ENCODE data around the gene CFAP45. TPM values are rescaled to one million over a fixed set of nuclear protein-coding genes. Genes with fewer than 3 reads are reported as not detected.

CFAP45 gene
- total RNA-seq, 1 experiment from 2014 or later: 0.48 TPM

GRCh38 chr1:159945483-159946241 lies 45.7 kb upstream of the CFAP45 start, which contains the start of gene IGSF9 (continued):
- no peak for TF ChIP-seq PREB (CRISPR knock-in tag; IDR thresholded peaks at IDR 0.05; ENCODE audit: borderline replicate concordance)
- TF ChIP-seq MAX (CRISPR knock-in tag; IDR thresholded peaks at IDR 0.05): peak; percentile 96
- no peak for TF ChIP-seq ZNF281 (CRISPR knock-in tag; IDR thresholded peaks at IDR 0.05)
- TF ChIP-seq ARID4B (CRISPR knock-in tag; IDR thresholded peaks at IDR 0.05; ENCODE audit: borderline replicate concordance): peak; percentile 57; the same call in 1 of the 2 replicates
- TF ChIP-seq RELA (CRISPR knock-in tag; IDR thresholded peaks at IDR 0.05; ENCODE audit: borderline replicate concordance): no peak
- TF ChIP-seq USF2 (CRISPR knock-in tag; IDR thresholded peaks at IDR 0.05): peak; percentile 79
- no peak for TF ChIP-seq JUN (CRISPR knock-in tag; IDR thresholded peaks at IDR 0.05)
- no peak for TF ChIP-seq TEAD4 (CRISPR knock-in tag; IDR thresholded peaks at IDR 0.05)
- TF ChIP-seq E2F4 (CRISPR knock-in tag; IDR thresholded peaks at IDR 0.05; ENCODE audit: borderline replicate concordance, low read depth): no peak
- TF ChIP-seq TEAD1 (CRISPR knock-in tag; IDR thresholded peaks at IDR 0.05): no peak
- TF ChIP-seq CREB1 (CRISPR knock-in tag; IDR thresholded peaks at IDR 0.05): no peak
- TF ChIP-seq STAT6 (CRISPR knock-in tag; conservative IDR thresholded peaks at IDR 0.05; ENCODE audit: low read depth): no peak
- no peak for TF ChIP-seq ZNF232 (CRISPR knock-in tag; IDR thresholded peaks at IDR 0.05)
- TF ChIP-seq SP1 (CRISPR knock-in tag; conservative IDR thresholded peaks at IDR 0.05): peak; percentile 97
- TF ChIP-seq NFYB (CRISPR knock-in tag; conservative IDR thresholded peaks at IDR 0.05; ENCODE audit: low read depth): peak; percentile 82
- no peak for TF ChIP-seq NFATC4 (CRISPR knock-in tag; IDR thresholded peaks at IDR 0.05)
- no peak for TF ChIP-seq ATF1 (CRISPR knock-in tag; IDR thresholded peaks at IDR 0.05)
- no peak for TF ChIP-seq ZMAT4 (CRISPR knock-in tag; IDR thresholded peaks at IDR 0.05)
- TF ChIP-seq ZNF423 (CRISPR knock-in tag; IDR thresholded peaks at IDR 0.05): peak; percentile 61
- no peak for TF ChIP-seq TP53 (CRISPR knock-in tag; IDR thresholded peaks at IDR 0.05)
- TF ChIP-seq JAZF1 (CRISPR knock-in tag; IDR thresholded peaks at IDR 0.05): no peak
- peak; percentile 63; the same call in 1 of the 2 replicates for TF ChIP-seq ZBTB43 (CRISPR knock-in tag; IDR thresholded peaks at IDR 0.05)
- TF ChIP-seq IRF2 (CRISPR knock-in tag; IDR thresholded peaks at IDR 0.05; ENCODE audit: borderline replicate concordance, low read depth): no peak
- peak; percentile 56 for TF ChIP-seq FOXK1 (CRISPR knock-in tag; IDR thresholded peaks at IDR 0.05)
